ENCODE results near the gene OR51V1. TPM values are rescaled to one million over a fixed set of nuclear protein-coding genes. Genes with fewer than 3 reads are reported as not detected.
"Not testable (repeated sequence)": the region's sequence is repeated elsewhere in the genome, so short reads cannot be mapped to it uniquely, and the experiment has no call there.

The OR51V1 gene
- total and polyA plus RNA-seq, 12 donors, result not detected

DNA sequence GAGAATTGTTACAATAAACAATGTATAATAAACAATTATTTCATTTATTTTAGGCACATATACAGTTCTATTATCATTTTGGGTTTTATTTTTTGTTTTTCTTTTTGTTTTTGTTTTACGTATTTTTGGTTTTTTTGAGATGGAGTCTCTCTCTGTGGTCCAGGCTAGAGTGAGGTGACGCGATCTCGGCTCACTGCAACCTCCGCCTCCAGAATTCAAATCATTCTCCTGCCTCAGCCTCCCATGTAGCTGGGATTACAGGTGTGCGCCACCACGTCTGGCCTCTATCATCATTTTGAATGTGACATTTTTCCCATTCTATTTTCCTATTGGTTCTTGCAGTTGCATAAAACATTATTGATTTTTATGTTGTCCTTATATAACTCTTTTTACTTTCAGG, 25.5 kb downstream of the OR51V1 start:
- Histone ChIP-seq H3K27me3 (peaks cover 0 to 3% (median 0%) of the 10 kb centered on the region in 7 donors), H3K36me3 (no peaks in the 10 kb centered on the region), H3K4me1 (no peaks in the 10 kb centered on the region), H3K9me3 (peaks cover 0 to 4% (median 0%) of the 10 kb centered on the region in 11 donors), H3K27ac (no peak overlapping the region), H3K4me3 (no peak overlapping the region)
- intact Hi-C loops (cut with DNase I), result loop anchor here in 1 of 10 donors (10.0 kb wide), 1 partner anchor 790 kb away; the partner anchor contains the start of gene OR56A5
- ATAC-seq, result no peak
- no peak for DNase-seq
- no peak for TF ChIP-seq CTCF (IDR thresholded peaks at IDR 0.05)
- 87 to 95% methylated on average over 7 of the region's 7 CpGs for WGBS, 2 donors

- intact Hi-C loops (cut with DNase I), result loop anchor here in 1 of 10 donors (10.0 kb wide), 1 partner anchor 793 kb away; the partner anchor contains the start of gene OR56A5
- Histone ChIP-seq H3K4me1 (no peaks in the 10 kb centered on the region), H3K4me3 (no peak overlapping the region), H3K27me3 (no peaks in the 10 kb centered on the region), H3K36me3 (no peaks in the 10 kb centered on the region), H3K27ac (no peak overlapping the region), H3K9me3 (peaks cover 0 to 4% (median 0%) of the 10 kb centered on the region in 11 donors)
- WGBS, 2 donors, result 51 to 53% methylated on average over 2 of the region's 2 CpGs
- TF ChIP-seq CTCF (IDR thresholded peaks at IDR 0.05), result no peak
- ATAC-seq, result no peak
- no peak for DNase-seq
Observed at GRCh38 chr11:5171856-5172255, 28.6 kb downstream of the OR51V1 start.

GRCh38 chr11:5165898-5166297, 34.6 kb downstream of the OR51V1 start:
- ATAC-seq; H3K27ac ChIP-seq; H3K9me3 ChIP-seq; H3K4me1 ChIP-seq; H3K4me3 ChIP-seq; DNase-seq; H3K36me3 ChIP-seq; H3K27me3 ChIP-seq; intact Hi-C loops (cut with DNase I): not testable (repeated sequence)

- H3K36me3 ChIP-seq; H3K27ac ChIP-seq; H3K4me3 ChIP-seq; H3K27me3 ChIP-seq; H3K4me1 ChIP-seq; intact Hi-C loops (cut with DNase I); H3K9me3 ChIP-seq; ATAC-seq; DNase-seq: not testable (repeated sequence)
- 80 to 81% methylated on average over 6 of the region's 6 CpGs for WGBS, 2 donors
Observed at GRCh38 chr11:5164807-5165206, 35.7 kb downstream of the OR51V1 start.

DNA sequence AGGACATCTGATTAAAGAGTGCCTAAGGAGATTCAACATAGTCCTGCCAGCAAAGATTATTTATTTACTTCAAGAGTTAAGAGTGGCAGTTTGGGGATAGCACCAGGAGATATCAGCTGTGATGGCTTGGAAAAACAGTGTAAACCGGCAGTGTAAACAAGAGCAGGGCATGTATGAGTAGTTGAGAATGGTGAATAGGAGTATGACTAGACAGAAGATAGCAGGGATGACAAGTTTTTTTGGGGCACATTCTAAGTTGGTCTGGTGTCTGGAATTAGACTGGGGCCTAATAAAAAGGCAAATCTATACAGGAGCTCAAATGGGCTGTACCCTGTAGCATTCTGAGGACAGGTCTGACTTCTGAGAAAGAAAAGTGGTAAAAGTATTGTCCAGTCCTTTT, 39.4 kb downstream of the OR51V1 start:
- DNase-seq; H3K36me3 ChIP-seq; H3K27ac ChIP-seq; H3K27me3 ChIP-seq; ATAC-seq; H3K4me1 ChIP-seq; H3K9me3 ChIP-seq; H3K4me3 ChIP-seq; intact Hi-C loops (cut with DNase I): not testable (repeated sequence)
- no CpG with 5 or more reads among the region's 1 CpG for WGBS, 2 donors

GRCh38 chr11:5160217-5160616, 40.3 kb downstream of the OR51V1 start:
- H3K27me3 ChIP-seq; H3K4me3 ChIP-seq; H3K27ac ChIP-seq; intact Hi-C loops (cut with DNase I); H3K4me1 ChIP-seq; ATAC-seq; DNase-seq; H3K36me3 ChIP-seq; H3K9me3 ChIP-seq: not testable (repeated sequence)
- WGBS, 2 donors, result 74 to 78% methylated on average over 4 of the region's 4 CpGs

- DNase-seq, result no peak
- intact Hi-C loops (cut with DNase I), result no loop called here
- Histone ChIP-seq H3K9me3 (no peaks in the 10 kb centered on the region), H3K4me3 (no peak overlapping the region), H3K27me3 (no peaks in the 10 kb centered on the region), H3K4me1 (no peaks in the 10 kb centered on the region), H3K27ac (no peak overlapping the region), H3K36me3 (no peaks in the 10 kb centered on the region)
- no peak for ATAC-seq
- TF ChIP-seq CTCF (IDR thresholded peaks at IDR 0.05), result no peak
Observed at GRCh38 chr11:5159806-5160205, 40.7 kb downstream of the OR51V1 start.
